Left lung (tissue), 10 donors: ENCODE data around the gene CCDC30. TPM values are rescaled to one million over a fixed set of nuclear protein-coding genes. Genes with fewer than 3 reads are reported as not detected.

Source experiments
- ATAC-seq: fragments of 200-7000 bp; cut with Tn5 transposase; one replicate; pipeline ENCODE4 v1.9.1; 2020; ENCODE audit warnings: moderate library complexity
- DNase-seq, 4 donors: peaks; one replicate each; pipeline ENCODE4 v3.0.0-alpha.2; 2013 to 2020
- H3K27ac ChIP-seq, 2 donors: fragments of 200-600 bp; sonication (generic) in 1 of 2; one replicate each; pipeline versions ENCODE4 v1.5.0 to v1.8.0; 2020 to 2021
- H3K27me3 ChIP-seq, 2 donors: fragments of 200-600 bp; sonication (generic) in 1 of 2; one replicate each; pipeline versions ENCODE4 v1.5.0 to v1.8.0; 2020 to 2021
- H3K36me3 ChIP-seq, 2 donors: fragments of 200-600 bp; sonication (generic) in 1 of 2; one replicate each; pipeline versions ENCODE4 v1.5.0 to v1.8.0; 2020 to 2021
- H3K4me1 ChIP-seq, 2 donors: fragments of 200-600 bp; one replicate each; pipeline ENCODE4 v1.8.0; 2021
- H3K4me3 ChIP-seq, 2 donors: fragments of 200-600 bp; sonication (generic) in 1 of 2; one replicate each; pipeline versions ENCODE4 v1.5.0 to v1.8.0; 2020 to 2021; ENCODE audit warnings: mild to moderate bottlenecking in 1 of 2
- H3K9me3 ChIP-seq, 2 donors: fragments of 200-600 bp; sonication (generic) in 1 of 2; one replicate each; pipeline versions ENCODE4 v1.5.0 to v1.8.0; 2020 to 2021
- intact Hi-C, 2 donors: fragments of 100-400 bp; cut with DNase I; formaldehyde crosslinking; loops; one replicate each; pipeline versions ENCODE4 v1.11.2 to v1.14.2; 2022
- polyA plus RNA-seq, 6 donors: library from polyadenylated mRNA; unstranded; fragments of 120-200 nt; gene quantifications; one replicate each; pipeline ENCODE4 v1.2.1, GENCODE V29; 2013; ENCODE audit not compliant: insufficient read length in 6 of 6
- total RNA-seq, 2 donors: library from RNA; stranded (reverse); fragmentation: NEBNext Ultra II Directional; extraction: Animal tissue kit (Norgen Biotek cat#: 25700); gene quantifications; one replicate each; pipeline ENCODE4 v1.2.1, GENCODE V29; 2021
- TF ChIP-seq, protein P1 (sequence below), 2 donors: fragments of 200-600 bp; sonication (generic) in 1 of 2; IDR thresholded peaks; one replicate each; pipeline versions ENCODE4 v1.5.0 to v1.8.0; 2021; ENCODE audit warnings: antibody characterized with exemption in 2 of 2
- donor health status: DM: no; HTN: yes; CAD: no.
- donor health status: DM: no; HTN: no; CAD: no.

The CCDC30 gene
- total and polyA plus RNA-seq, 8 donors = 4.5 to 16.2 (median 12.3) TPM

DNA sequence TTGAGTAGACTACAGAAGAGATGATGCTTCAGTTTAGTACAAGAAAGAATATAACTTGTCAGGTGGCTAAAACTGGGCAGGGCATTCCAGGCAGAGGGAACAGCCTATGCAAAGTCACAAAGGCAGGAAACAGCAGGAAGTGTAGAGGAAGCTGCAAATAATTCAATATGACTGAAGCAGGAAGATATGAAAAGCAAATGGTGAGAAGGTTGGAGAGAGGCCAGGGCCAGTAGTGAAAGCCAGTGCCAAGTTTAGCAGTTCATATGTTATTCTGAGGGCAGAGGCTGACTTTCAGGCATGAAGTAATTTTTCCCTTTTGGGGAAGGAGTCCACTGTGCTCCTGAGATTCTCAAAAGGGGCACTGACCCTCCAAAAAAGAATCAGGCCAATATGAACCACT is 211.1 kb downstream of the CCDC30 start:
- no peak for ATAC-seq
- Histone ChIP-seq H3K4me1 (no peaks in the 10 kb centered on the region), H3K9me3 (no peaks in the 10 kb centered on the region), H3K27me3 (no peaks in the 10 kb centered on the region), H3K36me3 (peaks cover 0 to 53% of the 10 kb centered on the region in 2 donors), H3K27ac (no peak overlapping the region), H3K4me3 (no peak overlapping the region)
- TF ChIP-seq, protein P1, sequence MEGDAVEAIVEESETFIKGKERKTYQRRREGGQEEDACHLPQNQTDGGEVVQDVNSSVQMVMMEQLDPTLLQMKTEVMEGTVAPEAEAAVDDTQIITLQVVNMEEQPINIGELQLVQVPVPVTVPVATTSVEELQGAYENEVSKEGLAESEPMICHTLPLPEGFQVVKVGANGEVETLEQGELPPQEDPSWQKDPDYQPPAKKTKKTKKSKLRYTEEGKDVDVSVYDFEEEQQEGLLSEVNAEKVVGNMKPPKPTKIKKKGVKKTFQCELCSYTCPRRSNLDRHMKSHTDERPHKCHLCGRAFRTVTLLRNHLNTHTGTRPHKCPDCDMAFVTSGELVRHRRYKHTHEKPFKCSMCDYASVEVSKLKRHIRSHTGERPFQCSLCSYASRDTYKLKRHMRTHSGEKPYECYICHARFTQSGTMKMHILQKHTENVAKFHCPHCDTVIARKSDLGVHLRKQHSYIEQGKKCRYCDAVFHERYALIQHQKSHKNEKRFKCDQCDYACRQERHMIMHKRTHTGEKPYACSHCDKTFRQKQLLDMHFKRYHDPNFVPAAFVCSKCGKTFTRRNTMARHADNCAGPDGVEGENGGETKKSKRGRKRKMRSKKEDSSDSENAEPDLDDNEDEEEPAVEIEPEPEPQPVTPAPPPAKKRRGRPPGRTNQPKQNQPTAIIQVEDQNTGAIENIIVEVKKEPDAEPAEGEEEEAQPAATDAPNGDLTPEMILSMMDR (IDR thresholded peaks at IDR 0.05) = no peak
- intact Hi-C loops = no loop called here
- DNase-seq = peak in 2 of 4 donors; percentile 29 to 50

GRCh38 chr1:42674682-42675081 is 211.6 kb downstream of the CCDC30 start:
- Histone ChIP-seq H3K4me1 (no peaks in the 10 kb centered on the region), H3K27ac (no peak overlapping the region), H3K4me3 (no peak overlapping the region), H3K9me3 (no peaks in the 10 kb centered on the region), H3K27me3 (no peaks in the 10 kb centered on the region), H3K36me3 (peaks cover 0 to 53% of the 10 kb centered on the region in 2 donors)
- ATAC-seq (peak; percentile 9), DNase-seq (no peak)
- TF ChIP-seq, protein P1 (IDR thresholded peaks at IDR 0.05) = no peak
- intact Hi-C loops = no loop called here

DNA sequence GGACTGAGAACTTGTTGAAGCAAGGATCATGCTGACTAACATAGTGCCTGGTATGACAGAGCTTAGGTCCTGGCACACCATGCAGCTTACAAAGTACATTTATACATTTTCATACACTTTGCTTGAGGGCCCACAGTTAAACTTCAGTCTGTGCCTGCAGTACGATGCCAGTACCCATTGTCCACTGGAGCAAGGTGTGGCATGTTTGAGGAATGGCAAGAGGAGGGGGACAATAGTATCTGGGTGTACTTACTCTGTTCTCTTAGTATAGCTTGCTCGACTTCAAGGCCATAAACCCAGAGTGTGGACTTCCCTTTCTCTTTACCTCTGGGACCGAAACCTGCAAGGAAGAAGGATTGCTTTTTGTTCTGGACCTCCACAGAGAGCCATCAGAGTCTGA is 212.4 kb downstream of the CCDC30 start:
- TF ChIP-seq, protein P1 (IDR thresholded peaks at IDR 0.05) = no peak
- Histone ChIP-seq H3K27ac (no peak overlapping the region), H3K9me3 (no peaks in the 10 kb centered on the region), H3K4me3 (no peak overlapping the region), H3K36me3 (peaks cover 0 to 45% of the 10 kb centered on the region in 2 donors), H3K4me1 (peaks cover 2 to 5% of the 10 kb centered on the region in 2 donors), H3K27me3 (no peaks in the 10 kb centered on the region)
- no peak for DNase-seq
- ATAC-seq = peak; percentile 32
- intact Hi-C loops = no loop called here

- ATAC-seq (no peak), DNase-seq (no peak)
- no peak overlapping the region for H3K4me3 ChIP-seq
- no peaks in the 10 kb centered on the region for H3K27me3 ChIP-seq
- no peak overlapping the region for H3K27ac ChIP-seq
- intact Hi-C loops = no loop called here
- no peaks in the 10 kb centered on the region for H3K9me3 ChIP-seq
- peaks cover 9% of the 10 kb centered on the region in 2 donors for H3K4me1 ChIP-seq
- H3K36me3 ChIP-seq = peaks cover 0 to 34% of the 10 kb centered on the region in 2 donors
- TF ChIP-seq, protein P1 (IDR thresholded peaks at IDR 0.05) = no peak
Measured at GRCh38 chr1:42676534-42677087, 213.5 kb downstream of the CCDC30 start.

DNA sequence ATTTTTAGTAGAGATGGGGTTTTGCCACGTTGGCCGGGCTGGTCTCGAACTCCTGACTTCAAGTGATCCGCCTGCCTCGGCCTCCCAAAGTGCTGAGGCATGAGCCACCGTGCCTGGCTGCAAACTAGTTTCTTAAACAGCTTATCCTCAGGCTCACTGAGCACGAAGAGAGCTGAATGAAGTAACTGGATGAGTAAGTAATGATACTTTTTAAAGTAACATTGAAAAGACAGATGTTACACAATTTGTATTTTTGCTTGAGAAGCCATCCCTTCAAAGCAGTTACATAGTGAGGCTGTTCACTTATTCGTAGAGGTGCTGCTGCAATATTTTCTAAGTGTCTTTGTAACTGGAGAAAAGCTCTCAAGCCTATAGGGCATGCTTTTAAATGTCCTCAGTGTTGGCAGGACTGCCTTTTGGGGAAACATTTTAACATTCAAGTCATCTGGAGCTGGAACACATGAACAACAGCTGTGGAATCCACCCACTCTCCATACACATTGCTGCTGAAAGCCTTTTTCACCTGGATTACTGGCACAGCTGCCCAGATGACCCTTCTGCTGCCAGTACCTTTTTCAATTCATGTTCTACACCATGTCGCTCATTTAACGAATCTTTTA is 216.4 kb downstream of the CCDC30 start:
- no peak for DNase-seq
- peaks cover 19 to 24% of the 10 kb centered on the region in 2 donors for H3K4me1 ChIP-seq
- no peak overlapping the region for H3K4me3 ChIP-seq
- no peaks in the 10 kb centered on the region for H3K27me3 ChIP-seq
- no peak for ATAC-seq
- H3K9me3 ChIP-seq = no peaks in the 10 kb centered on the region
- intact Hi-C loops = no loop called here
- H3K27ac ChIP-seq = no peak overlapping the region
- TF ChIP-seq, protein P1 (IDR thresholded peaks at IDR 0.05) = no peak
- H3K36me3 ChIP-seq = peaks cover 0 to 21% of the 10 kb centered on the region in 2 donors
